IMR-90 (cell line): ENCODE measurements around the gene BCAS3.

Source experiments
- CTCF ChIP-seq: conservative IDR thresholded peaks from 2 replicates; pipeline ENCODE4 v1.5.1; 2012; ENCODE audit warnings: mild to moderate bottlenecking, low read depth, low read length, improper control_type of control experiment
- POLR2A ChIP-seq: IDR thresholded peaks from 2 replicates; pipeline ENCODE4 v1.6.1; 2012; ENCODE audit warnings: mild to moderate bottlenecking, low read depth, low read length
- RAD21 ChIP-seq: IDR thresholded peaks from 2 replicates; pipeline ENCODE4 v1.6.1; 2012; ENCODE audit warnings: low read length, improper control_type of control experiment
- RFX5 ChIP-seq: IDR thresholded peaks from 2 replicates; pipeline ENCODE4 v1.8.0; 2012; ENCODE audit warnings: low read depth, mild to moderate bottlenecking, low read length, moderate library complexity
- SMC3 ChIP-seq: fragments of 150-350 bp; IDR thresholded peaks from 2 replicates; pipeline ENCODE4 v1.6.1; 2016; ENCODE audit warnings: low read depth, mild to moderate bottlenecking, antibody characterized with exemption, low read length, moderate library complexity

DNA sequence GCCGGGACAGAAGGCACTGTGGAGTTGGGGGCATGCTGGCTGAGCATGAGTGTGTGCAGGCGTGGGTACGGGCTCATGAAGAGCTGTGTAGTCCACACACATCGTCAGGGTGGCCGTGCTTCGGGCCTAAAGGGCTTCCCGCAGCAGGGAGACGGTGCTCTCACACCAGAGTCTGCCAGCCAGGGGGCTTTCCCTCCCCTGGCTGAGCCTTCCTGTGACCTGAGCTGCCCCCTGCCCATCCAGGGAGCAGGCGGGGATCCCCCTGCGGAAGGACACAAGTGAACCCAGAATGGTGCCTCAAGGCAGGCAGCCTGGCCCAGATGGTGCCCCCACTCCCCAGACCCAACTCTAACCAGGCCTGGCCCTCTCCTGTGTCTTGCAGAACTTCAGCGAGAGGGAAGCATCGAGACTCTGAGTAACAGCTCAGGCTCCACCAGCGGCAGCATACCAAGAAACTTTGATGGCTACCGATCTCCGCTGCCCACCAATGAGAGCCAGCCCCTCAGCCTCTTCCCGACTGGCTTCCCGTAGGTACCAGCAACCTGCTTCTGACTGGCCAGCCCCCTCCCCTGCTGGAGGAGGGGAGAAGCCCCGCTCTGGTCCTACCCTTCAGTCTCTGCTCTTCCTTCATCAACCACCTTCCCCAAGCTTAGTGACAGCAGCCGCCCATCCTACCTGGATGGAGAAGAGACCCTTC lies 714.1 kb downstream of the BCAS3 start:
- TF ChIP-seq CTCF (no peak), RAD21 (no peak), POLR2A (no peak), SMC3 (no peak), RFX5 (no peak)
